A673 (cell line): ENCODE measurements around the gene LAMB3.

Experiments
- EZH2 ChIP-seq: fragments of 200-600 bp; sonication (generic); IDR thresholded peaks from 2 replicates; pipeline ENCODE4 v1.6.1; 2017; ENCODE audit warnings: borderline replicate concordance, low read depth, mild to moderate bottlenecking, mixed read lengths, antibody characterized with exemption, low read length; ENCODE audit not compliant: poor library complexity, severe bottlenecking
- TF ChIP-seq, protein P1 (sequence below): fragments of 300-800, 200-600 bp; sonication (generic); conservative IDR thresholded peaks from 2 replicates; pipeline ENCODE4 v1.5.1; 2017; ENCODE audit warnings: low read depth, mild to moderate bottlenecking, antibody characterized with exemption, low read length, moderate library complexity, mixed read lengths

- TF ChIP-seq, protein P1, sequence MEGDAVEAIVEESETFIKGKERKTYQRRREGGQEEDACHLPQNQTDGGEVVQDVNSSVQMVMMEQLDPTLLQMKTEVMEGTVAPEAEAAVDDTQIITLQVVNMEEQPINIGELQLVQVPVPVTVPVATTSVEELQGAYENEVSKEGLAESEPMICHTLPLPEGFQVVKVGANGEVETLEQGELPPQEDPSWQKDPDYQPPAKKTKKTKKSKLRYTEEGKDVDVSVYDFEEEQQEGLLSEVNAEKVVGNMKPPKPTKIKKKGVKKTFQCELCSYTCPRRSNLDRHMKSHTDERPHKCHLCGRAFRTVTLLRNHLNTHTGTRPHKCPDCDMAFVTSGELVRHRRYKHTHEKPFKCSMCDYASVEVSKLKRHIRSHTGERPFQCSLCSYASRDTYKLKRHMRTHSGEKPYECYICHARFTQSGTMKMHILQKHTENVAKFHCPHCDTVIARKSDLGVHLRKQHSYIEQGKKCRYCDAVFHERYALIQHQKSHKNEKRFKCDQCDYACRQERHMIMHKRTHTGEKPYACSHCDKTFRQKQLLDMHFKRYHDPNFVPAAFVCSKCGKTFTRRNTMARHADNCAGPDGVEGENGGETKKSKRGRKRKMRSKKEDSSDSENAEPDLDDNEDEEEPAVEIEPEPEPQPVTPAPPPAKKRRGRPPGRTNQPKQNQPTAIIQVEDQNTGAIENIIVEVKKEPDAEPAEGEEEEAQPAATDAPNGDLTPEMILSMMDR, result no peak
- no peak for TF ChIP-seq EZH2
These were observed 31.7 kb downstream of the LAMB3 start for GRCh38 chr1:209620487-209620884.
